NCI-H526 treated with DMSO at 0.1 percent for 48 hours (cell line): ENCODE data around the gene NDE1.
A peak's percentile ranks its signal among the peaks of the same experiment; 100 is the strongest.
"Not testable (repeated sequence)": the region's sequence is repeated elsewhere in the genome, so short reads cannot be mapped to it uniquely, and the experiment has no call there.

Source experiments
- DNase-seq: peaks from one replicate; lab custom pipeline; 2025; lab: John Stamatoyannopoulos, UW

The NDE1 gene

DNA sequence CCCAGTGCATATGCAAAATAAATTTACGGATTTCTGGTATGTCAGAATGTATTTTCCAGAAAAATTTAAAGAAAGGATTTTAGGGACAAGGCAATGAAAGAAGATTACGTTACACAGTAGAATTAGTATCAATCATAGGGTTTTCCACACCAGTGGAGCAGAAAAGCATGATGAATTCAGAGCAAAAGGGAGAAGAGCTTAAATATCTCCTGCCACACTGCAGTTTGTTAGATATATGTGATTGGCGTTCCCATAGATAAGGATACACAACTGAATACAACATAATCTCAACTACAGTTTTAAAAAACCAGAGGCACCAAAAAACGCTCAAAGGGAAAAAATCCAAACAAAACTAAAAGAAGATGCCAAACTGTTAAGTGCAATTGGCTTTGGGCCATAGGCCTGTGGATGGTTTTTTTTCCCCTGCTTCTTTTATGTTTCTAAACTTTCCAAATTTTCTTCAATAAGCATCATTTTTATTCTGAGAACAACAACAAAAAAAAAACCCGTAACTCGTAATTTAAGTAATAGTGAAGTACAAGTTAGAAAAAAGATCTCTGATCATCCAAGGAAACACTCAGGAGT is 29.3 kb upstream of the NDE1 start:
- no peak for DNase-seq

DNA sequence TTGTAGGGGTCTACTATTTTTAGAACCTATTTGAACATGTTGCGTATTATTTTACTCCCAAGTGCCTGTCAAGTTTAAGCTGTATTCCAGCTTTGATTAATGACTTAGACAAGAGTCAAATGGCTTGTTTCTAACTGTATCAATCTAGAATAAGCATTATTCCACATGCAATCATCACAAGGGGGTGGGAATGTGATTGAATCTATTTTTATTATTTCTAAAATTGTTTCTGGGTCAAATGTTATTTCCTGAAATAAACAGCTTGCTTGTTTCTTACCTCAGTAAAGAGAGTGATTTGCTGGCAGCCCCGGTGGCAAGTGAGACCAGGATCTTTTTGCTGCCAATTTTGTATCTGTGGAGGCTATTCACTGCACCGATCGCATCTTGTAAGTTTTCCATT is 28.6 kb upstream of the NDE1 start:
- DNase-seq, result no peak

DNA sequence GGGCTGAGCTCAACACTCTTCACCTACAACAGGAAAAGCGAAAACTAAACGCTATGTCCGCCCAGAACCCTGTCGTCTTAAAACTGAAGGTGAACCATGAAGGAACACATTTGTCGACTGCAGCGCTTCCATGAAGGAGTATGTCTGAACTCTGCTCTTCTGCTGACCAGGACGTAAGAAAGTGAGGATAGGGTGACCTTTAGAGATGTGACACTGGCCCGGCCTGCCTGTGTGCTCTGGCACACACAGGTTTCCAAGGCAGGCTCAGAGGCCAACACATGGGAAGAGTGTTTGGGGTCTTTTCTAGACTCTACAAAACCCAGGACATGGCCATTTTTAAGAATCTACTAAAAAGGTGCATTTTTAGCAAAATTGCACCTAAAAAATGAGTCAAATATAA is 28.2 kb upstream of the NDE1 start:
- DNase-seq, result no peak

DNA sequence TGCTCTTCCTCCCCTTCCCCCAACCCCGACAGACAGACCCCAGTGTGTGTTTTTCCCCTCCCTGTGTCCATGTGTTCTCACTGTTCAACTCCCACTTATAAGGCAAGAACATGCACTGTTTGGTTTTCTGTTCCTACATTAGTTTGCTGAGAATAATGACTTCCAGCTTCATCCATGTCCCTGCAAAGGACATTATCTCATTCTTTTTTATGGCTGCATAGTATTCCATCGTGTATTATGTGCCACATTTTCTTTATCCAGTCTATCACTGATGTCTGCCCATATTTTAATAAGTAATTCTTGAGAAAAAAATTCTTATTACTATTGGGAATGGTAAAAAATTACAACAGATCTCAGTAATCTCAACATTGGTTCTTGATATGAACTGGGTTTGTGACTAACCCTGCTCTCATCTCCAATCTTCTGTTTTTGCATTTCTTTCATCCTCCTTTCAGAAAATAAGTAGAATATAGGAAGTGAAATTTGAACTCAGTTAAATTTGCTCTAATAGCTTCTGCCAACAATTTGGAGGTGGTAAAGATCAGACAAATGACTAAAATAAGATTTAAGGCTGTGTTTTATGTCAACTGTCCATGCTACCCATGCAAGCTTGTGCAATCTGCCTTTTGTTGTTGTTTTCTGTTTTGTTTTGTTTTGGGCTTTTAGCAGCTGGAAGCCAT is 18.2 kb upstream of the NDE1 start:
- DNase-seq, result no peak

DNA sequence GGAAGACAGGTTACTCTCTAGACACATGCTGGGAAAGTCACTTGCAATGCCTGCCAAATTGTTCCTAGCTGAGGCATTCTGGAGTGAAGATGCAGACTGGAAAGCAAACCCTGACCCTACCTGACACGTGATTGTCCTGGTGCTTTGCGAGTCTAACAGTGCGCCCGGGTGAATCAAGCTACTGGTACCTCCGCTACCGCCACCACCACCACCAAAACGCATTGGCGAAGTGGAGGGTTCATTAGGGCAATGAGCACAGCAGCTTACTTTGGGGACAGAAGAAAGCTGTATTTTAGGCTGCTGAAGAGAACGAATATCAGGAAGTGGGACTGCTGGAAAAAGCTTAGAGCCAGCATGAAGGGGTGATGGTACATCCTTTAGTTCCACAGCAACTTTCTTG is 14.1 kb upstream of the NDE1 start:
- no peak for DNase-seq

DNA sequence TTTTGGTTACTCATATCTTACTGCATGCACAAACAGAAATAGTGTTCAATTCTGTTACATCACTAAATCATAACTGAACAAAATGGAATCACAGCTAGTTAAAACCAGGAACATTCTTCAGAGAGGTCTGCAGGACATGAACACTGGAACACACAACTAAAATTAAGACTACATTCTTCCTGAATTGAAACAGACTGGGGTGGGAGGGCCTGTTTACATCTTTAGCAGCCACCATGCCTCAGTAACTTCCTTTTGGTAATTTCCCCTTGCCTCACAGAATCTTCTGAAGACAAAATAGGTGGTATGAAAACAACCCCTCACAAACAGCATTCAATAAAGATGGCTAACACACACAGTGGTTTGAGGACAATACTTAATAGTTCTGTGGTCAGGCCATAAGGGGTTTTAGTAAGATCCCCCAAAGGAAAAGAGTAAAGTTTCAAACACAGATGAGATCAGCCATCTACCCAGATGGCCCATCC is 13.6 kb upstream of the NDE1 start:
- no peak for DNase-seq

DNA sequence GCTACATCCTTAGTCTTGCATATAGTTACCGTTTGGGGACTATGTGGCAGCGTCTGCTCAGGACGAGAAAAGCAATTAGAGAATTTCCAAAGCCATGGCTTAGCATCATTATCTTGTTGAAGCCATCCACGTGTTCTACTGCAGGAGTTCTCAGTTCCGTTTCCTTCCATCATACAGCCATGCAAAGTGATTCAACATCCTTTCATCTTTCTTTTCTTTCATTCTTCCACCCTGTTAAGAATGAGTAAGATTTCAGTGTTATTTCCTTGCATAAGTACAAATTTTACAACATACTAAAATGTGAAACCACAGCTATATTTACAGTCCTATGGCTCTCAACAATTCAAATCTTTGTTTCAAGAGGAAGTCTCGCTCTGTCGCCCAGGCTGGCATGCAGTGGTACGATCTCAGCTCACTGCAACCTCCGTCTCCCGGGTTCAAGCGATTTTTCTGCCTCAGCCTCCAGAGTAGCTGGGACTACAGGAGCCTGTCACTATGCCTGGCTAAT is 10.9 kb upstream of the NDE1 start:
- DNase-seq, result no peak

DNA sequence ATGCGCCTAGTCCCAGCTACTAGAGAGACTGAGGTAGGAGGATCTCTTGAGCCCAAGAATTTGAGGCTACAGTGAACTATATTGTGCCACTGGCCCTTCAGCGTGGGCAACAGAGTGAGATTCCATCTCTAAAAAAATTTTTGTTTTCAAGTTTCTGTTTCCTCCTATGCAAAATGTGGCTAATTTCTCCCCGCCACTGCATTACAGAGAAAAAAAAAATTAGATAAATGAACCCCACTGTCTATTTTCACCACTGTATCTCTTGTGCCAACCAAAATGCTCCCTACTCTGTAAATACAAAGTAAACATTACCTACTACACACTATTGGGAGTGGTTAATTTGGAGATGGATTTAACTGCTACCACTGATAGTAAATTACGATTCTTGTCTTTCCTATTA is 9.1 kb upstream of the NDE1 start:
- DNase-seq, result no peak

DNA sequence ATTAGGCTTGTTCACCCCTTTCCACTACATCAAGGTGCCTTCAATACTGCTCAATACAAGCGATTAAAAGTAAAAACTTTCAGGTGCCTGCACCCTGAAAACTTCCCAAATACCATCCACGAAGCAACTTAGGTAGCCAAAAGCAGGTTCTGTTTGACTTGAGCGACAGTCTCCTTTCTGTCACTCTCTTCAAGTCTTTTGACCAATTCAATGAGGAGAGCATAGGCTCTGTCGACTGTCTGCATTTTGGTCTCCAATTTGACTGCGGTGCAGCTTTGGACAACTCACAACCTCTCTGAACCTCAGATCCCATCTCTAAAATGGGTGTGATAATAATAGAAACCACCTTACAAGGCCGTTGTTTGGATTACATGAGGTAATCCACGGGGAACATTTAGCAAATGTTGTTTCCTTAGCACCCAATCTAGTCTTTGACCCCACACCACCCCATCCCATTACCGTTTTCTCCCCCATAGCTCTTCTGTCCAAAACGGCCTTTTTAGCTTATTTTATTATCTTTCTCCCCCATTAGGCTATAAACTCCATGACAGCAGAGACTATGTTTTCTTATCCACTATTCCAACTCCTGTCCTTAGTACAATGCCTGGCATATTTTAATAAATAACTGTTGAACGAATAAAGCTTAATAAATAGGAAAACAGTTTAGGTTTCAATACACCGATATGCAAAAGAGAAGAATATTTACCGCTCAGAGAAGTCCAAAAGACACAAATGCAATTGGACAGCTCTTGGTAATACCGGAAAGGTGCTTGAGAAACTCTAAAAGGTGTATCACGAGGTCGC is 8.1 kb upstream of the NDE1 start:
- DNase-seq, result no peak

DNA sequence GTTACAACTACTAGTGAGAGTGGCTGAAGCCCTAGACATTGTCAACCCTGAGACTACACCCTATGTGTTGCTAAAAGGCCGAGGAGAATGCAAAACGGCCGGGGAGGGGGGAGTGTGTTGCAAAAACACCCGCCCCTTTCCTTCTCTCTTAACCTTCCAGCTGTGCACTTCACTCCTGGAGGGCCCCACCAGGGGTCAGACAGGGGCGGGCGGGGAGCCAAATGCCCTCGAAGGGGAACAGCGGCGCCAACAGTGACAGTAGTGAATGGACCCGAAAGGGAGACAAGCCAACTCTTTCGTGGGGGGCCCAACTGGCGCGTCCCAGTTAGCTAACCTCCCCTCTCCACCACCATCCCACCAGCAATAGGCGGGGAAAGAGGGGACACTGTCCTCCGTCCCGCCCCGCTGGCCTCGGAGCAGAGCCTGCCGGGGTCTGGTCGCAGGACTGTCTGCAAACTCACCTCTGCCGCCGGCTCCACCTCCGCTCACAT is 7.4 kb upstream of the NDE1 start:
- DNase-seq, result peak; percentile 51

DNA sequence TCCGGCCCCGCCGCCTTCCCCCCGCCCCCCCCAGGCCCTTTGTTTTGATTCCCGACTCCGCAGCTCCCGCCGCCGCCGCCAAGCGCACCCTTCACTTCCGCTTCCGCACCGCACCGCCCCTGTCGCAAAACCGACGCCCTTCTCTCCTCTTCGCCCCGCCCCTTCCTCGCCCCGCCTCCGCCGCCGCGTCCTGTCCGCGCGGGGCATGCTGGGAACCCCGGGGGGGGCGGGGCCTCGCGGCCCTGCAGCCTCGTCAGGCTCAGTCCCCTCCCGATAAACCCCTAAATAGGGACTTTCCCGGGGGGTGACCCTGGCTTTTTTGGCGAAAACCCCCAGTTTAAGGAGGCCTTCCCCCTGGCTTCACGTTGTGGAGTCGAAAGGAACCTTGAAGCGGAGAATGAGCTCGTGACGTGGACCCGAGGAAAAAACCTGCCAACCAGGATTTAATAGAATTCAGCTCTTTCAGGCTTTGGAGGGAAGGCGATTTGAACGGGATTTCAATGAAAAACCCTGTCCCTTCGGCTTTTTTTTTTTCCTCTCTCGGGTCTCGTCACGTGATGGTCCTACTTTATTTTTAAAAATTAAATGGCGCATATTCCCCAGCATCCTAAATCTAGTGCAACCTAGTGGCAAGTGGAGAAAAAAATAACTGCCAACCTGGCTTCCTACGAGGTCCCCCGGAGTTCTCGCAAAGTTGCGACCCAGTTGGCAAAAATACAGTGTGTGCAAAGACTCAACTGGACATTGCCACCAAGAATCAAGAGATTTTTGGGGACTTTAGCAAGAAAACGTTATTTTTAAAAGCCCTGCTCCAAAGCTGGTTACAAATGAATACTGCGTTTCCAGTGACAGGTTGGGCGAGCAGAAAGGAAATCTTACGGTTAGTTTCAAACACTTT is 6.7 kb upstream of the NDE1 start, which contains the start of gene MARF1:
Gene MARF1, minus strand, starts transcription at position 107 of the 898 bp plus-strand sequence. CDS start 3,921 bp downstream, outside the sequence.
- DNase-seq, result peak; percentile 81

DNA sequence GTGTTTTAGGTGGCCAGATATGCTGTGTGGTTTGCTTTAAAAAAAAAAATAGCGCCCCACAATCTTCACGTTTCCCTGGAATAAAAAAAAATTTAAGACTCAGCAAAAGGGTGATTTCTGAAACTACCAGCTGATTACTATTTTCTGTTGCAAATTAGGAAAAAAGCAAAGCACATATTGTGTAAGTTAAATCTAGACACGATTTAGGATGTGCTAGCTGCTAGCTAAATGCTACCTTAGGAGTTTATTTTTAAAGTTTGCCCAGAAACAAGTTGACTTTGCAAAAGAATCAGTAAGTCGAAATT is 6.1 kb upstream of the NDE1 start:
- no peak for DNase-seq

DNA sequence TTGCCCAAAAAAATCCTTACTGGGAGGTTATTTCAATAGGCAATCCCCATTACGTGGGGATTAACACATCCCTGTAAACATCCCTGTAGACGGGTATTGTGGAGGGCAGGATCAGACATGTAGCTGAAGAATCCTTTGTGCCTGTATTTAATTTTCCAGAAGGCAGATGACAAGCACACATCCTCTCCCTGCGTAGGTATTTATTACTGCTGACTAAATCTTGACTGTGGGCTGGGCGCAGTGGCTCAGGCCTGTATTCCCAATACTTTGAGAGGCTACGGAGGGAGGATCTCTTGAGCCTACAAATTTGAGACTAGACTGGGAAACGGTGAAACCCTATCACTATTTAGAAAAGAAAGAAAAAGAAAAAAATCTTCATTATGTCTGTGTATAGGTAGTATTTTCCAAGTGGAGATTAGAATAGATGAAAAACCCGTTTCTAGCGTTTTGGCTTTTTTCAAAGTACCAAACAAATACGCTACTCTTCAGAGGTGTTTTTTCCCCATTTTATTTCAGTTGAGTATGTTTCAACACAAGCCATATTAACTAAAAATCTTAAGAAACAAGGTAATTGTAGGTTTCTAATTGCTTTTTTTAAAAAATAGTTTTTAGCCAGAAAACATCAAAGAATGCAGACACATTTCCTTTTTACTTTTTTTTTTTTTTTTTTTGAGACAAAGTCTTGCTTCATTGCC is 5.6 kb upstream of the NDE1 start:
- peak; percentile 44 for DNase-seq

DNA sequence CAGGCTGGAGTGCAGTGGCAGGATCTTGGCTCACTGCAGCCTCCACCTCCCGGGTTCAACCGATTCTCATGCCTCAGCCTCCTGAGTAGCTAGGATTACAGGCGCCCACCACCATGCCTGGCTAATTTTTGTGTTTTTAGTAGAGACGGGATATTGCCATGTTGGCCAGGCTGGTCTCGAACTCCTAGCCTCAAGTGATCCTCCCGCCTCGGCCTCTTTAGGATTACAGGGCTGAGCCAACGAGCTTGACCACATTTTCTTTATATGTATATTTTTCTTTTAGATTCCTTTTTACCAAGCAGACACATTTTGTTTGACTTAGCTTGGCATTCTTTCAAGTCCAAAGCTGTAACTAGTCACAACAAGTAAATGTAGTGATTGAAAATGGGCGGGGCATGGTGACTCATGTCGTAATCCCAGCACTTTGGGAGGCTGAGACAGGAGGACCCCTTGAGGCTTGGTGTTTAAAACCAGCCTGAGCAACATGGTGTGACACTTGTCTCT is 5.0 kb upstream of the NDE1 start:
- DNase-seq, result not testable (repeated sequence)

DNA sequence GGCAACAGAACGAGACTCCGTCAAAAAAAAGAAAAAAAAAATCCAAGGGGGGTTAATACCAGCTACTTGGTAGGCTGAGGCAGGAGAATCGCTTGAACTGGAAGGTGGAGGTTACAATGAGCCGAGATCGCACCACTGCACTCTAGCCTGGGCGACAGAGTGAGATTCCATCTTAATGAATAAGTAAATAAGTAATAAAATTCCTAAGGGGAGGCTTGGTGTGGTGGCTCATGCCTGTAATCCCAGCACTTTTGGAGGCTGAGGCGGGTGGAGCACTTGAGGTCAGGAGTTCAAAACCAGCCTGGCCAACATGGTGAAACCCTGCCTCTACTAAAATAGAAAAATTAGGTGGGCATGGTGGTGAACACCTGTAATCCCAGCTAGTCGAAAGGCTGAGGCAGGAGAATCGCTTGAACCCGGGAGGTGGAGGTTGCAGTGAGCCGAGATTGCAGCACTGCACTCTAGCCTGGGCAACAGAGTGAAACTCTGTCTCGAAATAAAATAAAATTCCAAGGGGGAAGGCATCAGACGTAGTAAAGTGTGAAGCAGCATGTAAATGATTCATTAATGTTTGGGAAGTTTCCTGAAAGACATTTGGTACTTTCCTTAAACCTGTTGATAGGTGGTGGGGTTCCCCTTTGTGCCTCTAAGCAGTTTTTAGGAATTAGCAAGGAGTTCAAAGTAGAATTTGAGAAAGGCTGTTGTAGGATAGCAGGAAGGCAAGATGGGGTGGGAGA is 3.3 kb upstream of the NDE1 start:
- not testable (repeated sequence) for DNase-seq

DNA sequence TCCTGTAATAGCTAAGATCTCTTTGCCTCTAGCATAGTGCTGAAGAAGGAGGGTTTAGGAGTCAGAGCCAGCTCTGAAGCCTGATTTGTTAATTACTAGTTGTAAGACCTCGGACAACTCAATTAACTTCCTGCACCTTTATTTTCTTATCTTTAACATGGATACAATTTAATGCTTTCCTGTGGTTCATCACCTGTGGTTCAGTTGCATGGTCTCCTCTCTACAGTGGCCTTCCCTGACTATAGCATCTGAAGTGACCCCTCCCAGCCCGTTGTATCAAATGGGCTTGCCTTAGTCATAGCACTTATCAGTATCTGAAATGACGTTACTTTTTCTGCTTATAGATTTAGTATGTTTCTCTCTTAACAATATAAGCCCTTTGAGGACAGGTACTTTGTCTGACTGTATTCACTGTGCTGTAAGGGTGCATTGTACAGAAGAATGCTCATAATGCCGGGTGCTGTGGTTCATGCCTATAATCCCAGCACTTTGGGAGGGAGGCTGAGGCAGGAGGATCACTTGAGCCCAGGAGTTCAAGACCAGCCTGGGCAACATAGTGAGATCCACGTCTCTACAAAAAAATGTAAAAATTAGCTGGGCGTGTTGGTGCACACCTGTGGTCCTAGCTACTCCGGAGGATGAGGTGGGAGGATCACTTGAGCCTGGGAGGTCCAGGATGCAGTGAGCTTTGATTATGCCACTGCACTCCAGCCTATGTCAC is 2.6 kb upstream of the NDE1 start:
- no peak for DNase-seq

DNA sequence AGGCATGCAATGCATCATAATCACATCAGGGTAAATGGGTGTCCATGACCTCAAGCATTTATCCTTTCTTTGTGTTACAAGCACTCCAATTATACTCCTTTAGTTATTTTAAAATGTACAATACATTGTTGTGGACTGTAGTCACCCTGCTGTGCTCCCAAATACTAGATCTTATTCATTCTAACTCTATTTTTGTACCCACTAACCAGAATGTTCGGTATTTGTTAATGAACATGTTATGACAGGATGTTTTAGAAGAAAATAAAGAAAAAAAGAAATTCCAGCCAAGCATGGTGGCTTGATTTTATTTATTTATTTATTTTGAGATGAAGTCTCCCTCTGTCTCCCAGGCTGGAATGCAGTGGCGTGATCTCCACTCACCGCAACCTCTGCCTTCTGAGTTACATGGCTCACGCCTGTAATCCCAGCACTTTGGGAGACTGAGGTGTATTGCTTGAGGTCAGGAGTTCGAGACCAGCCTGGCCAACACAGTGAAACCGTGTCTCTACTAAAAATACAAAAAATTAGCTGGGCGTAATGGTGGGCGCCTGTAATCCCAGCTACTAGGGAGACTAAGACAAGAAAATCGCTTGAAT is 1.8 kb upstream of the NDE1 start:
- DNase-seq, result no peak

DNA sequence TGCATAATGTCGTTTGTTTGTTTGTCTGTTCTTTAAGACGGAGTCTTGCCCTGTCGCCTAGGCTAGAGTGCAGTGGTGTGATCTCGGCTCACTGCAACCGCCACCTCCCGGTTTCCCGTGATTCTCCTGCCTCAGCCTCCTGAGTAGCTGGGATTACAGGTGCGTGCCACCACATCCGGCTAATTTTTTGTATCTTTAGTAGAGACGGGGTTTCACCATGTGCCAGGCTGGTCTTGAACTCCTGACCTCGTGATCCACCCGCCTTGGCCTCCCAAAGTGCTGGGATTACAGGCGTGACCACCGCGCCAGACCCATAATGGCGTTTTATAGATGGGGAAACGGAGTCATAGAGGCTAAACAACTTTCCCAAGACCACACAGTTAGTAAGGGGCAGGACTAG is 734 bp upstream of the NDE1 start:
- not testable (repeated sequence) for DNase-seq

DNA sequence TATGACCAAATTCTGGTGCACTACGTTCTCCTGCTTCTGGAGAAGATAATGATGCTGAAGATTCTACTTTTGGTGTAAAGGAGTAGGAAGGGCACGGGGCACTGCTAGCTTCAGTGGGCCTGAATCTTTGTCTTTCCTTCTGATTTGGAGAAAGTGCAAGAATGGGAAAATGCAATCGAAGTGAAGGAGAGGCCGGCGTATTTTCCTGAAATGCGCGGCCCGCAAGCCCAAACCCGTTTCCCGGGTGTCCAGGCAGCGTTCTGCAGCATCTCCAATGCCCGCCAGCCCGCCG is 372 bp upstream of the NDE1 start:
- no peak for DNase-seq
